H9 (cell line): ENCODE results near the gene ABCC11. TPM values are rescaled to one million over a fixed set of nuclear protein-coding genes. Genes with fewer than 3 reads are reported as not detected.

Experiments used
- DNase-seq: peaks from one replicate; pipeline ENCODE4 v3.0.0-alpha.2; 2017
- H2AFZ ChIP-seq: one replicate; pipeline ENCODE4 v1.6.1; 2013; ENCODE audit warnings: mild to moderate bottlenecking, low read length, control low read depth, moderate library complexity
- H2AK5ac ChIP-seq: 2 replicates; pipeline ENCODE4 v1.6.1; 2013; ENCODE audit warnings: low read length, control low read depth, mixed read lengths; ENCODE audit not compliant: insufficient read length
- H2BK120ac ChIP-seq: one replicate; pipeline ENCODE4 v1.6.1; 2013; ENCODE audit warnings: low read depth, mild to moderate bottlenecking, low read length, control low read depth, inconsistent platforms; ENCODE audit not compliant: poor library complexity, severe bottlenecking
- H2BK12ac ChIP-seq: 2 replicates; pipeline ENCODE4 v1.6.1; 2013; ENCODE audit warnings: low read length, control low read depth, mixed read lengths, low read depth; ENCODE audit not compliant: insufficient read length
- H2BK15ac ChIP-seq: 2 replicates; pipeline ENCODE4 v1.6.1; 2013; ENCODE audit warnings: low read depth, low read length, control low read depth
- H2BK20ac ChIP-seq: one replicate; pipeline ENCODE4 v1.6.1; 2013; ENCODE audit warnings: low read depth, mild to moderate bottlenecking, low read length, control low read depth, inconsistent platforms; ENCODE audit not compliant: poor library complexity, severe bottlenecking
- H2BK5ac ChIP-seq: 2 replicates; pipeline ENCODE4 v1.6.1; 2013; ENCODE audit warnings: low read length, control low read depth, mixed read lengths; ENCODE audit not compliant: insufficient read length
- H3K14ac ChIP-seq: 2 replicates; pipeline ENCODE4 v1.6.1; 2013; ENCODE audit warnings: low read length, control low read depth; ENCODE audit not compliant: insufficient read depth
- H3K18ac ChIP-seq: 2 replicates; pipeline ENCODE4 v1.6.1; 2013; ENCODE audit warnings: low read depth, mild to moderate bottlenecking, mixed read lengths, low read length, control low read depth; ENCODE audit not compliant: insufficient read length
- H3K23ac ChIP-seq: 2 replicates; pipeline ENCODE4 v1.6.1; 2013; ENCODE audit warnings: low read length, control low read depth, mixed read lengths, low read depth; ENCODE audit not compliant: insufficient read length
- H3K23me2 ChIP-seq: 2 replicates; pipeline ENCODE4 v1.6.1; 2013; ENCODE audit warnings: low read depth, mild to moderate bottlenecking, mixed read lengths, low read length, control low read depth; ENCODE audit not compliant: insufficient read length, poor library complexity, severe bottlenecking
- H3K27ac ChIP-seq: 2 replicates; pipeline ENCODE4 v1.5.1; 2013; ENCODE audit warnings: low read length, control low read depth, mixed read lengths, low read depth; ENCODE audit not compliant: insufficient read length
- H3K27me3 ChIP-seq: 2 replicates; pipeline ENCODE4 v1.6.1; 2013; ENCODE audit warnings: low read length, control low read depth, inconsistent platforms; ENCODE audit not compliant: insufficient read depth
- H3K4ac ChIP-seq: 2 replicates; pipeline ENCODE4 v1.6.1; 2013; ENCODE audit warnings: low read depth, mild to moderate bottlenecking, control low read depth, inconsistent platforms, low read length, moderate library complexity
- H3K4me1 ChIP-seq: 2 replicates; pipeline ENCODE4 v1.6.1; 2013; ENCODE audit warnings: low read length, control low read depth, inconsistent platforms; ENCODE audit not compliant: insufficient read depth
- H3K4me2 ChIP-seq: 2 replicates; pipeline ENCODE4 v1.6.1; 2013; ENCODE audit warnings: low read length, control low read depth, mixed read lengths; ENCODE audit not compliant: insufficient read length, insufficient read depth
- H3K56ac ChIP-seq: 2 replicates; pipeline ENCODE4 v1.6.1; 2013; ENCODE audit warnings: low read depth, mild to moderate bottlenecking, mixed read lengths, low read length, control low read depth; ENCODE audit not compliant: insufficient read length
- H3K79me1 ChIP-seq: 2 replicates; pipeline ENCODE4 v1.6.1; 2013; ENCODE audit warnings: low read depth, mild to moderate bottlenecking, moderate library complexity, low read length, control low read depth, inconsistent platforms; ENCODE audit not compliant: insufficient read depth, poor library complexity, severe bottlenecking
- H3K79me2 ChIP-seq: 2 replicates; pipeline ENCODE4 v1.6.1; 2013; ENCODE audit warnings: low read length, control low read depth, inconsistent platforms; ENCODE audit not compliant: insufficient read depth
- H3K9ac ChIP-seq: 2 replicates; pipeline ENCODE4 v1.6.1; 2013; ENCODE audit warnings: low read length, control low read depth, mixed read lengths; ENCODE audit not compliant: insufficient read length; ENCODE audit errors: extremely low read depth
- H3K9me3 ChIP-seq: one replicate; pipeline ENCODE4 v1.6.1; 2013; ENCODE audit warnings: low read depth, low read length, inconsistent platforms; ENCODE audit not compliant: control insufficient read depth
- H3T11ph ChIP-seq: one replicate; pipeline ENCODE4 v1.6.1; 2013; ENCODE audit warnings: mild to moderate bottlenecking, low read length, control low read depth, inconsistent platforms
- H4K20me1 ChIP-seq: one replicate; pipeline ENCODE4 v1.6.1; 2013; ENCODE audit not compliant: control insufficient read depth, insufficient read length, insufficient read depth
- H4K5ac ChIP-seq: 2 replicates; pipeline ENCODE4 v1.6.1; 2013; ENCODE audit warnings: low read depth, mild to moderate bottlenecking, mixed read lengths, low read length, control low read depth; ENCODE audit not compliant: insufficient read length
- H4K8ac ChIP-seq: replicated peaks from 2 replicates; pipeline ENCODE4 v1.6.1; 2013; ENCODE audit warnings: low read length, control low read depth, mixed read lengths, low read depth; ENCODE audit not compliant: insufficient read length
- H4K91ac ChIP-seq: 2 replicates; pipeline ENCODE4 v1.6.1; 2013; ENCODE audit warnings: low read depth, mild to moderate bottlenecking, moderate library complexity, mixed read lengths, low read length, control low read depth; ENCODE audit not compliant: insufficient read length
- H3K27ac Mint-ChIP-seq, 3 experiments: 2 replicates in 2 of 3; 3 replicates in 1 of 3; pipeline ENCODE4 v1.8.0; 2020 to 2021; ENCODE audit warnings: mixed read lengths in 3 of 3, mild to moderate bottlenecking in 1 of 3, moderate library complexity in 1 of 3
- H3K27me3 Mint-ChIP-seq: 2 replicates; pipeline ENCODE4 v1.8.0; 2021; ENCODE audit warnings: low read depth, mild to moderate bottlenecking, moderate library complexity, mixed read lengths
- H3K36me3 Mint-ChIP-seq, 3 experiments: 2 replicates in 2 of 3; 3 replicates in 1 of 3; pipeline ENCODE4 v1.8.0; 2020 to 2021; ENCODE audit warnings: low read depth in 3 of 3, mixed read lengths in 3 of 3; ENCODE audit not compliant: insufficient read depth in 1 of 3
- H3K4me1 Mint-ChIP-seq, 2 experiments: 2 replicates each; pipeline ENCODE4 v1.8.0; 2020; ENCODE audit warnings: mixed read lengths in 2 of 2
- H3K4me3 Mint-ChIP-seq, 2 experiments: 2 replicates in 1 of 2; 3 replicates in 1 of 2; pipeline ENCODE4 v1.8.0; 2020 to 2021; ENCODE audit warnings: mild to moderate bottlenecking in 2 of 2, mixed read lengths in 2 of 2, moderate library complexity in 1 of 2
- H3K9me3 Mint-ChIP-seq, 2 experiments: 2 replicates in 1 of 2; 3 replicates in 1 of 2; pipeline ENCODE4 v1.8.0; 2020; ENCODE audit warnings: mild to moderate bottlenecking in 2 of 2, mixed read lengths in 2 of 2, moderate library complexity in 1 of 2
- WGBS: extraction: QIAGEN DNeasy Blood & Tissue Kit; methylation state at CpG from one replicate; pipeline ENCODE4 v1.1.7; 2013; ENCODE audit warnings: missing lambda C conversion rate, low lambda C conversion rate, mixed read lengths; ENCODE audit not compliant: insufficient read length; ENCODE audit errors: extremely low coverage; 5-methylcytosine and 5-hydroxymethylcytosine counted together
- total RNA-seq: library from RNA; stranded (reverse); gene quantifications from 2 replicates; pipeline ENCODE4 v1.2.1, GENCODE V29; 2021
- TF ChIP-seq, protein P1 (sequence below): fragments of 200-600 bp; sonication (generic); conservative IDR thresholded peaks from 3 replicates; pipeline ENCODE4 v1.8.0; 2021; ENCODE audit warnings: antibody characterized with exemption, mild to moderate bottlenecking

The ABCC11 gene
- total RNA-seq, 1 experiment from 2014 or later: 0.33 TPM

DNA sequence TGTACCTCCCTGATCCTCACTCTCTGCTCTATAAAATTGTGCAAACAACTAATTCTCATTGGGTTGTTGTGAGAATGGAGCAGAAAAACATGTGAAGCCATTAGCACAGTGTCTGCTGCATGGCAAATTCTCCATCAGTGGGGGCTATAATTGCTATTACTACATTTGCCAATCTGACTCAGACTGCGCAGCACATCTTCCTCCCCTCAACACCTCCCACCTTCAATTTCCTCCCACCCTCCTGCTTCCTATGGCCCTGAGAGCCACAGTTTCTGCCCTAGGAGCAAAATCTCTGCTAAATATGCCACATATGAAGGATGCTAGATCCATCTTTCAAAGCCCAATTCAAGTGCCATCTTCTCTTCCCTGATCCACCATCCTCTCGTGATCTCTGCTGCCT is 128.5 kb downstream of the ABCC11 start:
- Histone ChIP-seq H3K14ac (no peak overlapping the region), H3K56ac (no peak overlapping the region), H4K91ac (no peak overlapping the region), H3T11ph (no peak overlapping the region), H3K27ac (no peak overlapping the region), H3K18ac (no peak overlapping the region), H3K79me1 (no peaks in the 10 kb centered on the region), H2BK5ac (no peak overlapping the region), H3K23me2 (no peaks in the 10 kb centered on the region), H4K5ac (no peak overlapping the region), H3K9ac (no peak overlapping the region), H3K79me2 (no peaks in the 10 kb centered on the region), H2AK5ac (no peak overlapping the region), H3K9me3 (no peaks in the 10 kb centered on the region), H2AFZ (no peak overlapping the region), H2BK20ac (no peak overlapping the region), H3K4ac (no peak overlapping the region), H4K20me1 (no peaks in the 10 kb centered on the region), H2BK15ac (no peak overlapping the region), H2BK120ac (no peak overlapping the region), H3K23ac (no peak overlapping the region), H4K8ac (no peak overlapping the region), H3K27me3 (no peaks in the 10 kb centered on the region), H2BK12ac (no peak overlapping the region), H3K4me1 (no peaks in the 10 kb centered on the region), H3K4me2 (no peak overlapping the region)
- H3K27me3 Mint-ChIP-seq: peaks cover 3% of the 10 kb centered on the region; the same call in 1 of the 2 replicates
- no peaks in the 10 kb centered on the region; a peak in 1 of 7 replicates for H3K36me3 Mint-ChIP-seq
- H3K27ac Mint-ChIP-seq: no peak overlapping the region
- H3K4me1 Mint-ChIP-seq: no peaks in the 10 kb centered on the region
- no peak for DNase-seq
- no CpG with 5 or more reads among the region's 2 CpGs for WGBS
- no peak overlapping the region for H3K4me3 Mint-ChIP-seq
- TF ChIP-seq, protein P1, sequence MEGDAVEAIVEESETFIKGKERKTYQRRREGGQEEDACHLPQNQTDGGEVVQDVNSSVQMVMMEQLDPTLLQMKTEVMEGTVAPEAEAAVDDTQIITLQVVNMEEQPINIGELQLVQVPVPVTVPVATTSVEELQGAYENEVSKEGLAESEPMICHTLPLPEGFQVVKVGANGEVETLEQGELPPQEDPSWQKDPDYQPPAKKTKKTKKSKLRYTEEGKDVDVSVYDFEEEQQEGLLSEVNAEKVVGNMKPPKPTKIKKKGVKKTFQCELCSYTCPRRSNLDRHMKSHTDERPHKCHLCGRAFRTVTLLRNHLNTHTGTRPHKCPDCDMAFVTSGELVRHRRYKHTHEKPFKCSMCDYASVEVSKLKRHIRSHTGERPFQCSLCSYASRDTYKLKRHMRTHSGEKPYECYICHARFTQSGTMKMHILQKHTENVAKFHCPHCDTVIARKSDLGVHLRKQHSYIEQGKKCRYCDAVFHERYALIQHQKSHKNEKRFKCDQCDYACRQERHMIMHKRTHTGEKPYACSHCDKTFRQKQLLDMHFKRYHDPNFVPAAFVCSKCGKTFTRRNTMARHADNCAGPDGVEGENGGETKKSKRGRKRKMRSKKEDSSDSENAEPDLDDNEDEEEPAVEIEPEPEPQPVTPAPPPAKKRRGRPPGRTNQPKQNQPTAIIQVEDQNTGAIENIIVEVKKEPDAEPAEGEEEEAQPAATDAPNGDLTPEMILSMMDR: no peak
- no peaks in the 10 kb centered on the region; a peak in 1 of 5 replicates for H3K9me3 Mint-ChIP-seq
